SK-N-SH (cell line): ENCODE measurements around the gene HS1BP3.
A peak's percentile ranks its signal among the peaks of the same experiment; 100 is the strongest.

Experiments
- CTCF ChIP-seq: fragments of 200-600 bp; sonication (generic); IDR thresholded peaks from 2 replicates; pipeline ENCODE4 v1.6.1; 2017; ENCODE audit warnings: antibody characterized with exemption, mild to moderate bottlenecking, moderate library complexity
- EP300 ChIP-seq, 2 experiments: IDR thresholded peaks; 2 replicates each; pipeline versions ENCODE4 v1.4.0 to v1.6.1; 2012; ENCODE audit warnings: borderline replicate concordance in 1 of 2, low read depth in 1 of 2, low read length in 1 of 2
- EZH2phosphoT487 ChIP-seq: fragments of 200-600 bp; sonication (generic); IDR thresholded peaks from 2 replicates; pipeline ENCODE4 v1.6.1; 2017; ENCODE audit warnings: low read depth, mixed run types, mild to moderate bottlenecking, antibody characterized with exemption, moderate library complexity, borderline replicate concordance
- MAX ChIP-seq: IDR thresholded peaks from 2 replicates; pipeline ENCODE4 v1.4.0; 2012; ENCODE audit warnings: low read depth
- MXI1 ChIP-seq: IDR thresholded peaks from 2 replicates; pipeline ENCODE4 v1.6.1; 2012; ENCODE audit warnings: mild to moderate bottlenecking, low read depth, low read length, improper control_type of control experiment
- POLR2AphosphoS5 ChIP-seq: IDR thresholded peaks from 2 replicates; pipeline ENCODE4 v1.6.1; 2012; ENCODE audit warnings: low read depth, low read length
- RAD21 ChIP-seq: IDR thresholded peaks from 2 replicates; pipeline ENCODE4 v1.6.1; 2012; ENCODE audit warnings: mild to moderate bottlenecking, low read length
- RCOR1 ChIP-seq: fragments of 150-350 bp; IDR thresholded peaks from 2 replicates; pipeline ENCODE4 v1.6.1; 2017; ENCODE audit warnings: antibody characterized with exemption, low read length
- REST ChIP-seq: IDR thresholded peaks from 2 replicates; pipeline ENCODE4 v1.6.1; 2012; ENCODE audit warnings: mild to moderate bottlenecking, low read depth, low read length, moderate library complexity
- SIN3A ChIP-seq: IDR thresholded peaks from 2 replicates; pipeline ENCODE4 v1.6.1; 2012; ENCODE audit warnings: low read depth, mild to moderate bottlenecking, low read length, moderate library complexity, borderline replicate concordance
- SMC3 ChIP-seq: IDR thresholded peaks from 2 replicates; pipeline ENCODE4 v1.6.1; 2012; ENCODE audit warnings: low read depth, low read length, improper control_type of control experiment
- TCF12 ChIP-seq: IDR thresholded peaks from 2 replicates; pipeline ENCODE4 v1.4.0; 2012
- YY1 ChIP-seq: IDR thresholded peaks from 2 replicates; pipeline ENCODE4 v1.4.0; 2012; ENCODE audit warnings: low read depth, mild to moderate bottlenecking
- ZBTB33 ChIP-seq: IDR thresholded peaks from 2 replicates; pipeline ENCODE4 v1.4.0; 2012; ENCODE audit warnings: low read depth, borderline replicate concordance

- TF ChIP-seq CTCF = peak; percentile 69
- TF ChIP-seq RAD21 = peak; percentile 72
- no peak for TF ChIP-seq TCF12
- no peak for TF ChIP-seq POLR2AphosphoS5
- TF ChIP-seq REST = no peak
- TF ChIP-seq YY1 = no peak
- no peak for TF ChIP-seq EP300 (IDR thresholded peaks at IDR 0.05; ENCODE audit: borderline replicate concordance in 1 of 2, low read depth in 1 of 2, low read length in 1 of 2)
- TF ChIP-seq SIN3A = no peak
- TF ChIP-seq EZH2phosphoT487 = no peak
- TF ChIP-seq MAX = no peak
- no peak for TF ChIP-seq RCOR1
- TF ChIP-seq MXI1 = no peak
- TF ChIP-seq ZBTB33 = no peak
- peak; percentile 61 for TF ChIP-seq SMC3
Observed at GRCh38 chr2:20682167-20682920, 31.4 kb upstream of the HS1BP3 start.
